HepG2 (cell line): ENCODE results near the gene RANBP3. TPM values are rescaled to one million over a fixed set of nuclear protein-coding genes. Genes with fewer than 3 reads are reported as not detected.

Source experiments
- ADNP ChIP-seq: sonication (generic); formaldehyde crosslinking; IDR thresholded peaks from 2 replicates; pipeline ENCODE4 v1.4.0; 2020; ENCODE audit warnings: missing genetic modification reagents
- CEBPB ChIP-seq: IDR thresholded peaks from 2 replicates; pipeline ENCODE4 v1.6.1; 2011; ENCODE audit warnings: low read depth, low read length, improper control_type of control experiment, borderline replicate concordance
- ESRRA ChIP-seq: sonication (generic); formaldehyde crosslinking; IDR thresholded peaks from 2 replicates; pipeline ENCODE4 v1.5.1; 2020; ENCODE audit warnings: mild to moderate bottlenecking, low read depth, missing genetic modification reagents
- GABPB1 ChIP-seq: IDR thresholded peaks from 2 replicates; pipeline ENCODE4 v1.6.1; 2016; ENCODE audit warnings: mild to moderate bottlenecking, missing genetic modification reagents, moderate library complexity, missing compliant biosample characterization
- GLI4 ChIP-seq: sonication (generic); formaldehyde crosslinking; IDR thresholded peaks from 2 replicates; pipeline ENCODE4 v1.5.1; 2020; ENCODE audit warnings: missing genetic modification reagents, mild to moderate bottlenecking, moderate library complexity, borderline replicate concordance
- KMT2B ChIP-seq: IDR thresholded peaks from 2 replicates; pipeline ENCODE4 v1.6.1; 2016; ENCODE audit warnings: missing genetic modification reagents, missing compliant biosample characterization
- NFATC3 ChIP-seq: sonication (generic); formaldehyde crosslinking; IDR thresholded peaks from 2 replicates; pipeline ENCODE4 v1.5.1; 2020; ENCODE audit warnings: mild to moderate bottlenecking, missing genetic modification reagents
- NR2F6 ChIP-seq, 2 experiments: IDR thresholded peaks; 2 replicates each; pipeline ENCODE4 v1.6.1; 2016; ENCODE audit warnings: antibody characterized with exemption in 1 of 2, mild to moderate bottlenecking in 1 of 2
- REST ChIP-seq, 2 experiments: IDR thresholded peaks; 2 replicates each; pipeline ENCODE4 v1.6.1; 2011 to 2012; ENCODE audit warnings: low read length in 2 of 2, borderline replicate concordance in 1 of 2, low read depth in 1 of 2, mild to moderate bottlenecking in 1 of 2, moderate library complexity in 1 of 2
- SNRNP70 ChIP-seq: fragments of 200-400 bp; formaldehyde crosslinking; IDR thresholded peaks from 2 replicates; pipeline ENCODE4 v1.6.1; 2017; ENCODE audit warnings: mild to moderate bottlenecking, low read depth, low read length, moderate library complexity
- TCF12 ChIP-seq, 2 experiments: fragments of 450-650 bp in 1 of 2; sonication (generic) in 1 of 2; formaldehyde crosslinking in 1 of 2; IDR thresholded peaks; 2 replicates each; pipeline versions ENCODE4 v1.6.1 to v1.8.0; 2017 to 2022; ENCODE audit warnings: antibody characterized with exemption in 1 of 2, mild to moderate bottlenecking in 1 of 2, missing genetic modification reagents in 1 of 2, moderate library complexity in 1 of 2
- ZBTB21 ChIP-seq: sonication (generic); formaldehyde crosslinking; IDR thresholded peaks from 2 replicates; pipeline ENCODE4 v1.4.0; 2020; ENCODE audit warnings: missing genetic modification reagents
- ZNF160 ChIP-seq: sonication (generic); formaldehyde crosslinking; IDR thresholded peaks from 2 replicates; pipeline ENCODE4 v1.8.0; 2022; ENCODE audit warnings: mild to moderate bottlenecking, inconsistent platforms, missing genetic modification reagents
- ZNF20 ChIP-seq: sonication (generic); formaldehyde crosslinking; IDR thresholded peaks from 2 replicates; pipeline ENCODE4 v1.4.0; 2020; ENCODE audit warnings: mild to moderate bottlenecking, moderate library complexity, missing genetic modification reagents
- ZNF549 ChIP-seq: sonication (generic); formaldehyde crosslinking; IDR thresholded peaks from 2 replicates; pipeline ENCODE4 v1.5.0; 2020; ENCODE audit warnings: missing genetic modification reagents
- ZNF589 ChIP-seq: sonication (generic); formaldehyde crosslinking; conservative IDR thresholded peaks from 2 replicates; pipeline ENCODE4 v1.8.0; 2022; ENCODE audit warnings: mild to moderate bottlenecking, moderate library complexity, missing genetic modification reagents
- polyA plus RNA-seq, 8 experiments: library from polyadenylated mRNA; depleted of rRNA in 3 of 8; stranded (reverse) in 7 of 8; unstranded in 1 of 8; fragments of >200 nt; fragmentation: Illumina TruSeq in 4 of 8; extraction: Trizol in 4 of 8; gene quantifications; 2 replicates each; pipeline versions ENCODE4 v1.2.1 to v1.2.3, GENCODE V29; 2011 to 2016; ENCODE audit warnings: low read depth in 4 of 8, missing spikeins in 1 of 8, mixed read lengths in 1 of 8; ENCODE audit not compliant: insufficient read depth in 1 of 8
- total RNA-seq, 5 experiments: library from RNA; depleted of rRNA; stranded (reverse); fragments of >200 nt; fragmentation: Illumina TruSeq; extraction: Trizol; gene quantifications; 2 replicates each; pipeline ENCODE4 v1.2.3, GENCODE V29; 2016; ENCODE audit warnings: low read depth in 1 of 5
- TF ChIP-seq, protein P1 (sequence below): sonication (generic); formaldehyde crosslinking; IDR thresholded peaks from 2 replicates; pipeline ENCODE4 v1.4.0; 2020; ENCODE audit warnings: mild to moderate bottlenecking, missing genetic modification reagents
- TF ChIP-seq, protein P2 (sequence below): IDR thresholded peaks from 2 replicates; pipeline ENCODE4 v1.6.1; 2012; ENCODE audit warnings: inconsistent platforms

Gene RANBP3
- total and polyA plus RNA-seq, 2 of the 13 experiments (the other 11 are each of a cell fraction or from before 2014, with no cell fraction given) = 39.5 to 149 TPM

DNA sequence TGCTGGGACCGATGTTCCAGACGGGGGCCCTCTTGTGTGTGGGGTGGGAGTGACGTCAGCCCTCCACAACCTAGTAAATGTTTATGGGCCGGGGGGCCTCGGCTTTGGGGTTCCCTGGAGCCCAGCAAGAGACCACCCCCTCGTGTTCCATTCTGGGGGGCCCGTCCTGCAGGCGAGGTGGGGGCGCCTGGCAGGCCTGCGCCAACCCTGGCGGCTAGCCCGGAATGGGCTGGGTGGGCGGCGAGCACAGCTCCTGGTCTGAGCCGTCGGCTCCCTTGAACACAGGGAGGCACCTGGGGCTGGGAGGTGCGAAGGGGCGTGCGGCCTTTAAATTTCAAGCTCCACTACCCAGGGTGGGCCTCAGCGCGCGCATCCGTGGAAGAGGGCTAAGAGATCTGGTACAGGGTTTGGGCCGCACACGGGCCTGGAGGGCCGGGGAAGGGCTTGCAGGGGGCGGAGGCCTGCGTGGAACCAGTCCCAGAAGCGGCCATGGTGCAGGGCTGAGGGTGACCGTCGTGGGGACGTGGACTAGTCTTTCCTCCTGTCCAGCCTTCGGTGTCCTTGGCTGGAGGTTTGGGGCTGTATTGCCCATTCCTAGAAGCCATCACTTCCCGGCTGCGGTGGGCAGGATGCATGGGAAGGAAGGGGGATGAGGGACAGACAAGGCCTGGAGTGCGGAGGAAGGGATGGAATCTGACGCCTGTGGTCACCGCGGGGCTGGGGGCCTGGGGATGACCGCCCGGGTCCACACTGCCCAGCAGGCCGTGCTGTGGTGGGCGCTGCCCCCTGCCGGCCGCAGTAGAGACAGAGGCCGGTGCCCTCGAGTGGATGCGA is 85.8 kb downstream of the RANBP3 start (continued):
- TF ChIP-seq ZNF20 (CRISPR knock-in tag) (no peak), ADNP (CRISPR knock-in tag) (no peak; the same call in 1 of the 2 replicates), ZBTB21 (CRISPR knock-in tag) (0 out of 2 replicates have a peak, but pooled peaks have one; percentile 40), ESRRA (CRISPR knock-in tag) (peak; percentile 41; the same call in 1 of the 2 replicates), REST (IDR thresholded peaks at IDR 0.05; ENCODE audit: borderline replicate concordance in 1 of 2, low read depth in 1 of 2, low read length in 2 of 2) (no peak), ZNF160 (0 out of 2 replicates have a peak, but pooled peaks have one; percentile 43), TCF12 (IDR thresholded peaks at IDR 0.05) (no peak), TCF12 (CRISPR knock-in tag; IDR thresholded peaks at IDR 0.05) (0 out of 2 replicates have a peak, but pooled peaks have one; percentile 35), ZNF589 (CRISPR knock-in tag) (0 out of 2 replicates have a peak, but pooled peaks have one; percentile 6), SNRNP70 (no peak), KMT2B (0 out of 2 replicates have a peak, but pooled peaks have one; percentile 49), NR2F6 (IDR thresholded peaks at IDR 0.05) (no peak), NR2F6 (CRISPR knock-in tag; IDR thresholded peaks at IDR 0.05) (no peak), GLI4 (no peak), GABPB1 (CRISPR knock-in tag) (peak; percentile 56; the same call in 1 of the 2 replicates), ZNF549 (CRISPR knock-in tag) (no peak), CEBPB (no peak), NFATC3 (CRISPR knock-in tag) (no peak)
- TF ChIP-seq, protein P1, sequence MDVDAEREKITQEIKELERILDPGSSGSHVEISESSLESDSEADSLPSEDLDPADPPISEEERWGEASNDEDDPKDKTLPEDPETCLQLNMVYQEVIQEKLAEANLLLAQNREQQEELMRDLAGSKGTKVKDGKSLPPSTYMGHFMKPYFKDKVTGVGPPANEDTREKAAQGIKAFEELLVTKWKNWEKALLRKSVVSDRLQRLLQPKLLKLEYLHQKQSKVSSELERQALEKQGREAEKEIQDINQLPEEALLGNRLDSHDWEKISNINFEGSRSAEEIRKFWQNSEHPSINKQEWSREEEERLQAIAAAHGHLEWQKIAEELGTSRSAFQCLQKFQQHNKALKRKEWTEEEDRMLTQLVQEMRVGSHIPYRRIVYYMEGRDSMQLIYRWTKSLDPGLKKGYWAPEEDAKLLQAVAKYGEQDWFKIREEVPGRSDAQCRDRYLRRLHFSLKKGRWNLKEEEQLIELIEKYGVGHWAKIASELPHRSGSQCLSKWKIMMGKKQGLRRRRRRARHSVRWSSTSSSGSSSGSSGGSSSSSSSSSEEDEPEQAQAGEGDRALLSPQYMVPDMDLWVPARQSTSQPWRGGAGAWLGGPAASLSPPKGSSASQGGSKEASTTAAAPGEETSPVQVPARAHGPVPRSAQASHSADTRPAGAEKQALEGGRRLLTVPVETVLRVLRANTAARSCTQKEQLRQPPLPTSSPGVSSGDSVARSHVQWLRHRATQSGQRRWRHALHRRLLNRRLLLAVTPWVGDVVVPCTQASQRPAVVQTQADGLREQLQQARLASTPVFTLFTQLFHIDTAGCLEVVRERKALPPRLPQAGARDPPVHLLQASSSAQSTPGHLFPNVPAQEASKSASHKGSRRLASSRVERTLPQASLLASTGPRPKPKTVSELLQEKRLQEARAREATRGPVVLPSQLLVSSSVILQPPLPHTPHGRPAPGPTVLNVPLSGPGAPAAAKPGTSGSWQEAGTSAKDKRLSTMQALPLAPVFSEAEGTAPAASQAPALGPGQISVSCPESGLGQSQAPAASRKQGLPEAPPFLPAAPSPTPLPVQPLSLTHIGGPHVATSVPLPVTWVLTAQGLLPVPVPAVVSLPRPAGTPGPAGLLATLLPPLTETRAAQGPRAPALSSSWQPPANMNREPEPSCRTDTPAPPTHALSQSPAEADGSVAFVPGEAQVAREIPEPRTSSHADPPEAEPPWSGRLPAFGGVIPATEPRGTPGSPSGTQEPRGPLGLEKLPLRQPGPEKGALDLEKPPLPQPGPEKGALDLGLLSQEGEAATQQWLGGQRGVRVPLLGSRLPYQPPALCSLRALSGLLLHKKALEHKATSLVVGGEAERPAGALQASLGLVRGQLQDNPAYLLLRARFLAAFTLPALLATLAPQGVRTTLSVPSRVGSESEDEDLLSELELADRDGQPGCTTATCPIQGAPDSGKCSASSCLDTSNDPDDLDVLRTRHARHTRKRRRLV (CRISPR knock-in tag) = 0 out of 2 replicates have a peak, but pooled peaks have one; percentile 16
- TF ChIP-seq, protein P2, sequence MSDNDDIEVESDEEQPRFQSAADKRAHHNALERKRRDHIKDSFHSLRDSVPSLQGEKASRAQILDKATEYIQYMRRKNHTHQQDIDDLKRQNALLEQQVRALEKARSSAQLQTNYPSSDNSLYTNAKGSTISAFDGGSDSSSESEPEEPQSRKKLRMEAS = no peak; the same call in 1 of the 2 replicates
